Measurements from ENCODE around the gene ESR2.
"Not testable (repeated sequence)": the region's sequence is repeated elsewhere in the genome, so short reads cannot be mapped to it uniquely, and the experiment has no call there.

The ESR2 gene

DNA sequence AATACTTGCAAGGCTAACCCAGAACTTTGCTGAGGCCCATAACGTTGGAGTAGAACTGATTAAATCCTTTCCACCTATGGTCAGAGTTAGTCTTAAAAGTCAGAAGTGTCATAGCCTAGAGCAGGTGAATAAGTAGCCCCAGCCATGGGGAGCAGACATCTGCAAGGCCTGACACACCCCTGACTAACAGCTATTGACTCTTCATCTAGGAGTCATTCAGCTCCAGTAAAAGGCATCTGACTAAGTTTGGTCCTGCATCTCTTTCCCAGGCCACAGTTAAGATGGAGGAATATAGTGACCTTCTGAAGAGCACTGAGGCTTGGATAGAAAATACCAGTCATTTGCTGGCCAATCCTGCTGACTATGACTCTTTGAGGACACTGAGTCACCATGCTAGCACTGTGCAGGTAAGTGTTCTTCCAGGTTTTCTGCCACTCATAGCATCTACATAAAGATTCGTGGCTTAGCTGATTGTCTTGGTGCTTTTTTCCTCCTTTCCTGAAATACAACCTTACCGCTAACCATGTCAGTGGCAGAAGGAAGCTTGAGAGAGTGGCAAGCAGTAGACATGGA is 212.9 kb downstream of the ESR2 start:
- DNase-seq (ENCODE audit: low read depth), result no peak

- no peak for DNase-seq (ENCODE audit: low read depth)
These were observed 213.7 kb downstream of the ESR2 start for GRCh38 chr14:64080452-64080851.

GRCh38 chr14:64075613-64076005 is 218.6 kb downstream of the ESR2 start:
- no peak for DNase-seq (ENCODE audit: low read depth)

- DNase-seq (ENCODE audit: low read depth), result no peak
These were observed 219.1 kb downstream of the ESR2 start for GRCh38 chr14:64074961-64075612.

GRCh38 chr14:64069634-64070359 is 224.4 kb downstream of the ESR2 start:
- no peak for DNase-seq (ENCODE audit: low read depth)

DNA sequence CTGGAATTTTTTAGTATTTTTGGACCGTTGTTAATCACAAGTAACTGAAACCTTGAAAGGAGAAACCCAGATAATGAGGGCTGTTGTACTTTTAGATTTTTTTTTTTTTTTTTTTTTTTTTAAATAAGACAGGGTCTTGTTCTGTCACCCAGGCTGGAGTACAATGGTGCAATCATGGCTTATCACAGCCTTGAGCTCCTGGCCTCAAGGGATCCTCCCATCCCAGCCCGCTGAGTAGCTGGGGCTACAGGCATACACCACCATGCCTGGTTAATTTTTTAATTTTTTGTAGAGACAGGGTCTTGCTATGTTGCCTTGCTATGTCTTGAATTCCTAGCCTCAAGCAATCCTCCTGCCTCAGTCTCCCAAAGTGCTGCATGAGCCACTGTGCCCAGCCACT is 229.7 kb downstream of the ESR2 start:
- DNase-seq (ENCODE audit: low read depth), result no peak

DNA sequence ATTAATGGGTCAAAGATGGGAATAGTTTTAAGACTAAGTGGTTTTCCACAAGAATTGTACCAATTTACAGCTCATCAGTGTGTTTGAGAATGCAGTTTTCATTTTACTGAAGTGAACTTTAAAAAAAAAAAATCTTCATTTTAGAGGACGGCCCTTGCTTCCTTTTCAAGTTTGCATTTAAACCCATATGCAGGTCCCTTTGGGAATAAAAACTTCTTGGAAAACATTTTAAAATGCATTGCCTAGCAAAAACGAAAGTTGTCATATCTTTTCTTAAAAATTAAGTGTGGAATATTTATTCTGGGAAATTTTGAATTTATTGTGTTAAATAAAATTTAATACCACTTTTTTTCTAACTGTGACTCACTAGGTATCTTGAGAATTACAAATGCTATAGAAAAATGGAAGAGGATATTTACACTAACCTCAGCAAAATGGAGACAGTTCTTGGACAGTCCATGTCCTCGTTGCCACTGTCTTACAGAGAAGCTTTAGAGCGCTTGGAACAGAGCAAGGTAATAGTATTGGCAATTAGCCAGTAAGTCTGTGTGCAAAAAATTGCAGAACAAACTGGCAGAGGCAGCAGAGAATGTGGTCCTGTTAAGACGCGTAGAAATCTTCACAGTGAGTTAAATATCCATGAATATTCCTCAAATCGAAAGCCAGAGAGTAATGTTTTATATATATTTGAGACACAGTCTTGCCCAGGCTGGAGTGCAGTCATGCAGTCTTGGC is 231.6 kb downstream of the ESR2 start:
- DNase-seq (ENCODE audit: low read depth), result no peak

DNA sequence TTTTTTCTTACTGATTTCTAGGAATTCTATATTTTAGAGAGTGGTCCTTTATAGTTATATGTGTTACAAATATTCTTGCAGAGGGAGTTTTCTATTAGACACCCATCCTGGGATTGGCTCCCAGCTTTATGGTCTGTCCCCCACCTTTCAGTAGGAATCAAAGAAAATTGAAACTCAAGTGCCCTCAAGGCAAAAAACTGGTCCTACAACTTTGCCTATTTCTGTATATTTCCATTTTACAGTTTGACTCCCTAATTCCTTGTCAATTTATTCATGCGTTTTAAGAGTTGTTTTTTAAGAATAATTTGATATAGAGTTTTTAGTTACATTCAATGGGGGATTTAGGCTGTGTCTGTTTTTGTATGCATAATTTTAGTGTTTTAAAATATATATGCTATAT is 232.5 kb downstream of the ESR2 start:
- no peak for DNase-seq (ENCODE audit: low read depth)

DNA sequence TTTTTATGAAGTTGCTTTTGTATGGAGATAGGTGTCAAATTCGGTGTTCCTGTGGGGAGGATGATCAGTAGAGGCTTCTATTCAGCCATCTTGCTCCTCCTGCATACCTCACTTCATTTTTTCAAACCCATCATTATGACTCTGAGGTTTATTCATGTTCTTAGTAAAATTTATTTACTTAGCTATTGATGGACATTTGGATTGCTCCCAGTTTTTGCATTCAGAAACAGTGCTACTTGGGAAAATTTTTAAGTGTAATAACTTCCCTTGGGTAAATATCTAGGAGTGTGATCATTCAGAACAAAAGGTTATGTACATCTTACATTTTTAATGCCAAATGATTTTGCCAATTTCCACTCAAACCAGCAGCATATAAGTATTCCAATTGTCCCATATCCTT is 233.1 kb downstream of the ESR2 start:
- DNase-seq (ENCODE audit: low read depth), result no peak

DNA sequence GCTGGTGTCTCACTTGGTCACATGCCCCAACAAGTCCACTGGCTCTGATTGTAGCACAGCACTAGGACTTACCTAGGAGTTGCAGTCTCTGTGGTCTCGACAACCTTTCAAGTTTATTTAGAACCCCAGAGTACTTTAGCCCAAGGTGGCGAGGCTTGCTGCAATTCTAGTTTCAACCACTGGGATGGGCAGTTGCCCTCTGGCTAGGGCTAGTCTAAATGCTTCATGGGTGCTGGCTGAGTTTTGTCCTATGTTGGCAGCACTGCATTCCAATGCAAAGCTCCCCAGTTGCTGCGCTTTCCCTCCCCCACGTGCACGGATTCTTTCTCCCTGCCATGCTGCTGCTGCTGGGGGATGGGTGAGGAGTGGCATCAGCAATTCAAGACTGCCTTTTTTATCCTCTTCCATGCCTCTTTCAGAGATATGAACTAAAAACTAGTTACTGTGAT is 233.5 kb downstream of the ESR2 start:
- no peak for DNase-seq (ENCODE audit: low read depth)

- no peak for DNase-seq (ENCODE audit: low read depth)
These were observed 234.0 kb downstream of the ESR2 start for GRCh38 chr14:64060199-64060545.

GRCh38 chr14:64059454-64060198 is 234.5 kb downstream of the ESR2 start:
- DNase-seq (ENCODE audit: low read depth), result no peak

DNA sequence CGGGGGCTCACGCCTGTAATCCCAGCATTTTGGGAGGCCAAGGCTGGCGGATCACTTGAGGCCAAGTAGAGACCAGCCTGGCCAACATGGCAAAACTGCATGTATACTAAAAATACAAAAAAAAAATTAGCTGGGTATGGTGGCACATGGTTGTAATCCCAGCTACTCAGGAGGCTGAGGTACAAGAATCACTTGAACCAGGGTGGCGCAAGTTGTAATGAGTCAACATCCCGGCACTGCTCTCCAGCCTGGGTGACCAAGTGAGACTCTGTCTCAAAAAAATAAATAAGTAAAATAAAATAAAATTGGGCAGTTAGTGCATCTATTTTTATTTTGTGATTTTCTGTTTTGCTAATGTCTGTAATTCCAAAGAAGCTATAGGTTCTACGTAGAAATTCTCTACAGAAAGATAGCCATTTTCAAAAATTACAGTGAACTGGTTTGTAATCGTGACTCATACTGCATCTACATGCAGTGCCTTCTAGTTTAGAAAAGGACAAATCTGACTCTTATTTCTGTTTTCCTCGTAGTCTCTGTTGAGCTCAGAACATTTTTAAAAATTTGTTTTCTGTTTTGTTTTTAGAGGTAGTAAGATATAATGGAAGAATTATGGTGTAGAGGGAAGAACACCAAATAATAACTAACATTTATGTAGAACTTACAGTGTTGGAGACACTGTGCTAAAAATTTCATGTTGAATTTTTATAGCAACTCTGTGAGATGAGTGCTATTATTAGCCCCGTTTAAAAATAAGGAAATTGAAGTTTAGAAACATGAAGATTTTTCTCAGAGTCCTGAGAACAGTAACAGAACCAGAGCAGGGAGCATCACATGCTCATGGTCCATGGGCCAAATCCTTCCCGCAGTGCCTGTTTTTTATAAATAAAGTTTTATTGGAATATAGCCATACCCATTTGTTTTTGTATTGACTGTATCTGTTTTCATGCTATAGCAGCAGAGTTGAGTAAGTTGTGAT is 240.2 kb downstream of the ESR2 start:
- DNase-seq (ENCODE audit: low read depth), result no peak

GRCh38 chr14:64049616-64050381 is 244.4 kb downstream of the ESR2 start:
- no peak for DNase-seq (ENCODE audit: low read depth)

DNA sequence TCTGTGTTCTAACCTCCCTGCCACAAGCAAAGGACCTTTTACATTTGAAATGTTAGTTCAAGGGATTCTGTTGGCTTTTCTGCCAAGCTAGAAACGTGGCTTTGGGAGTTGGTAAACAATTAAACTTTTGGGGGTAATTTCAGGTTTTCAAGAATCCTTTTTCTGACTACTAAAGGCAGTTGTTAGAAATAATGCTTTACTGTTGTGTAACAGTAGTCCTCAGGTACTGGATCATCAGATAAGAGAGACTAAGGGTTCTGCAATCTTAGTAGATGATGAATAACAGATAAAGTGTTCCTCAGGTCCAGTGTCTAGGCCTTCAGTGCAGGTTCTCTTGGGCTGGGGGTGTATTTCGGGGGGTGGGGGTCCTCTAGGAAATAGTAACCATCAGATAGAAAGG is 249.1 kb downstream of the ESR2 start:
- DNase-seq (ENCODE audit: low read depth), result no peak

GRCh38 chr14:64043296-64043695 is 250.9 kb downstream of the ESR2 start:
- not testable (repeated sequence) for DNase-seq (ENCODE audit: low read depth)

DNA sequence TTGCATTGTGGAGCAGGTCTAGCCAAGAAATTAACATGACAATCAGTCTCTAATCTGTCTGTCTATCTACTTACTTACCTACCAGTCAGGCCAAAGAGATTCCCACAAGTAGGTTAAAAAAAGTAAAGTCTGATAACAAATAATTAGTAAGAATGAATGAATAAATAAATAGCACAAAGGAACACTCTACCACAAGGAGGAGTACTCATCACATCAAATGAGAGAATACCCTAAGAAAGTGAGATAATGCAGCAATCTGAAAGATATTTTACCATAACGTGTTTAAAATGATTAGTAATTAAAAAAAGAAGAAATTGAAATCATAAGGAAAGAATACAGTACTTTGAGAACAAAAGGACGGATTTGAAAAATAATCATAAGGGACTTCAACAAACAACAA is 254.1 kb downstream of the ESR2 start:
- DNase-seq (ENCODE audit: low read depth), result no peak

- DNase-seq (ENCODE audit: low read depth), result no peak
These were observed 255.2 kb downstream of the ESR2 start for GRCh38 chr14:64038841-64039542.
